ENCODE results near the gene MTA2.
A peak's percentile ranks its signal among the peaks of the same experiment; 100 is the strongest.

MTA2 gene

DNA sequence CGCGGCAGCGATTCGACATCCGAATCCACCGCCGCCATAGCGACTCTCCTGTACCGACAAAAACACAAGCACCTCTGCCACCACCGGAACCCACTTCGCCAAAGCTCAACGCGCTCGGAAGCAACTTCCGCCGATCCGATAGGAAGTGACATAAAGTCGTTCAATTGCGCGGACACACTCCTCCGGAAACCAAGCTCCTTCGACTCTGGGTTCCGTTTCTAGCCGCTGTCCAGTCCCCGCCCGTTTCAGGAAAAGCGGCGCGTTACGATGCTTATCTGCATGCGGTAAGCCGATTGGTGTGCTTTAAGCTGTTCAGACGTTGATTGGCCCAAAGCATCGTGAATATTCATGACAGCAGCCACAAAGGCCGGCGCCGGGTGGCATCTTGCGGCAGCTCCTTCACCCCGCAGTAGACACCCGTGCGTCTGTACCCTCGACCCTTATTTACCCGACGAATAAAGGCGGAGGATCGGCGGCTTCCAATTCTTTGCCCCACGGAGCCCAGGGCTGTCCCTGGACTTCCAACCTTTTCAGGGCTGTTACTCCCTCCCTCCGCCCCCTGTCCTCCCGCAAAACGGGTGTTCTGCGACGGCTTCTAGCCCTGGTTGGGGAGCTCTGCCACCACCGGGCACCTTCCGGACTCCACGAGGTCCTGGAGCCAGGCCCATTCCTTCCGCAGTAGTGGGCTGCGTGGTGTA, 10.1 kb downstream of the MTA2 start, which contains the start of gene TUT1 (continued):
- TF ChIP-seq, protein P1, sequence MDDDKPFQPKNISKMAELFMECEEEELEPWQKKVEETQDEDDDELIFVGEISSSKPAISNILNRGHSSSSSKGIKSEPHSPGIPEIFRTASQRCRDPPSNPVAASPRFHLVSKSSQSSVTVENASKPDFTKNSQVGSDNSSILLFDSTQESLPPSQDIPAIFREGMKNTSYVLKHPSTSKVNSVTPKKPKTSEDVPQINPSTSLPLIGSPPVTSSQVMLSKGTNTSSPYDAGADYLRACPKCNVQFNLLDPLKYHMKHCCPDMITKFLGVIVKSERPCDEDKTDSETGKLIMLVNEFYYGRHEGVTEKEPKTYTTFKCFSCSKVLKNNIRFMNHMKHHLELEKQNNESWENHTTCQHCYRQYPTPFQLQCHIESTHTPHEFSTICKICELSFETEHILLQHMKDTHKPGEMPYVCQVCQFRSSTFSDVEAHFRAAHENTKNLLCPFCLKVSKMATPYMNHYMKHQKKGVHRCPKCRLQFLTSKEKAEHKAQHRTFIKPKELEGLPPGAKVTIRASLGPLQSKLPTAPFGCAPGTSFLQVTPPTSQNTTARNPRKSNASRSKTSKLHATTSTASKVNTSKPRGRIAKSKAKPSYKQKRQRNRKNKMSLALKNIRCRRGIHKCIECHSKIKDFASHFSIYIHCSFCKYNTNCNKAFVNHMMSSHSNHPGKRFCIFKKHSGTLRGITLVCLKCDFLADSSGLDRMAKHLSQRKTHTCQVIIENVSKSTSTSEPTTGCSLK (tag by site-specific recombination; IDR thresholded peaks at IDR 0.05), result no peak
- TF ChIP-seq REST (tag by site-specific recombination; IDR thresholded peaks at IDR 0.05) (peak; percentile 97), ZNF501 (tag by site-specific recombination; IDR thresholded peaks at IDR 0.05) (peak; percentile 88), MYNN (tag by site-specific recombination; IDR thresholded peaks at IDR 0.05; ENCODE audit: borderline replicate concordance) (no peak), ZNF155 (tag by site-specific recombination; IDR thresholded peaks at IDR 0.05) (no peak), ZNF548 (tag by site-specific recombination; IDR thresholded peaks at IDR 0.05) (no peak), PRDM2 (tag by site-specific recombination; IDR thresholded peaks at IDR 0.05; ENCODE audit: borderline replicate concordance) (no peak), ZNF169 (tag by site-specific recombination; IDR thresholded peaks at IDR 0.05) (no peak), ZBTB17 (tag by site-specific recombination; IDR thresholded peaks at IDR 0.05) (peak; percentile 92), SETDB1 (IDR thresholded peaks at IDR 0.05; ENCODE audit: insufficient read length, low read length) (no peak), SP7 (tag by site-specific recombination; IDR thresholded peaks at IDR 0.05) (peak; percentile 94), ZNF626 (tag by site-specific recombination; IDR thresholded peaks at IDR 0.05) (no peak), BCL11B (tag by site-specific recombination; IDR thresholded peaks at IDR 0.05; ENCODE audit: low read depth) (peak; percentile 37; the same call in 1 of the 2 replicates), ZNF621 (tag by site-specific recombination; IDR thresholded peaks at IDR 0.05) (no peak), ZNF704 (tag by site-specific recombination; IDR thresholded peaks at IDR 0.05) (no peak), ZNF157 (tag by site-specific recombination; IDR thresholded peaks at IDR 0.05) (no peak), KLF16 (tag by site-specific recombination; IDR thresholded peaks at IDR 0.05) (peak; percentile 93)
- TF ChIP-seq, protein P2, sequence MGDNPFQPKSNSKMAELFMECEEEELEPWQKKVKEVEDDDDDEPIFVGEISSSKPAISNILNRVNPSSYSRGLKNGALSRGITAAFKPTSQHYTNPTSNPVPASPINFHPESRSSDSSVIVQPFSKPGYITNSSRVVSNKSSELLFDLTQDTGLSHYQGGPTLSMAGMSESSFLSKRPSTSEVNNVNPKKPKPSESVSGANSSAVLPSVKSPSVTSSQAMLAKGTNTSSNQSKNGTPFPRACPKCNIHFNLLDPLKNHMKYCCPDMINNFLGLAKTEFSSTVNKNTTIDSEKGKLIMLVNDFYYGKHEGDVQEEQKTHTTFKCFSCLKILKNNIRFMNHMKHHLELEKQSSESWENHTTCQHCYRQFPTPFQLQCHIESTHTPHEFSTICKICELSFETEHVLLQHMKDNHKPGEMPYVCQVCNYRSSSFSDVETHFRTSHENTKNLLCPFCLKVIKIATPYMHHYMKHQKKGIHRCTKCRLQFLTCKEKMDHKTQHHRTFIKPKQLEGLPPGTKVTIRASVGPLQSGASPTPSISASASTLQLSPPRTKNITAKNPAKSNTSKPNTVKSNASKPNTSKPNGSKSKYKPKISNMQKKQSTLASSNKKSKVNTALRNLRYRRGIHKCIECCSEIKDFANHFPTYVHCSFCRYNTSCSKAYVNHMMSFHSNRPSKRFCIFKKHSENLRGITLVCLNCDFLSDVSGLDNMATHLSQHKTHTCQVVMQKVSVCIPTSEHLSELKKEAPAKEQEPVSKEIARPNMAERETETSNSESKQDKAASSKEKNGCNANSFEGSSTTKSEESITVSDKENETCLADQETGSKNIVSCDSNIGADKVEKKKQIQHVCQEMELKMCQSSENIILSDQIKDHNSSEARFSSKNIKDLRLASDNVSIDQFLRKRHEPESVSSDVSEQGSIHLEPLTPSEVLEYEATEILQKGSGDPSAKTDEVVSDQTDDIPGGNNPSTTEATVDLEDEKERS (tag by site-specific recombination; IDR thresholded peaks at IDR 0.05), result 0 out of 2 replicates have a peak, but pooled peaks have one; percentile 58
- TF ChIP-seq, protein P3, sequence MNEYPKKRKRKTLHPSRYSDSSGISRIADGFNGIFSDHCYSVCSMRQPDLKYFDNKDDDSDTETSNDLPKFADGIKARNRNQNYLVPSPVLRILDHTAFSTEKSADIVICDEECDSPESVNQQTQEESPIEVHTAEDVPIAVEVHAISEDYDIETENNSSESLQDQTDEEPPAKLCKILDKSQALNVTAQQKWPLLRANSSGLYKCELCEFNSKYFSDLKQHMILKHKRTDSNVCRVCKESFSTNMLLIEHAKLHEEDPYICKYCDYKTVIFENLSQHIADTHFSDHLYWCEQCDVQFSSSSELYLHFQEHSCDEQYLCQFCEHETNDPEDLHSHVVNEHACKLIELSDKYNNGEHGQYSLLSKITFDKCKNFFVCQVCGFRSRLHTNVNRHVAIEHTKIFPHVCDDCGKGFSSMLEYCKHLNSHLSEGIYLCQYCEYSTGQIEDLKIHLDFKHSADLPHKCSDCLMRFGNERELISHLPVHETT (tag by site-specific recombination; IDR thresholded peaks at IDR 0.05), result peak; percentile 98
- TF ChIP-seq, protein P4, sequence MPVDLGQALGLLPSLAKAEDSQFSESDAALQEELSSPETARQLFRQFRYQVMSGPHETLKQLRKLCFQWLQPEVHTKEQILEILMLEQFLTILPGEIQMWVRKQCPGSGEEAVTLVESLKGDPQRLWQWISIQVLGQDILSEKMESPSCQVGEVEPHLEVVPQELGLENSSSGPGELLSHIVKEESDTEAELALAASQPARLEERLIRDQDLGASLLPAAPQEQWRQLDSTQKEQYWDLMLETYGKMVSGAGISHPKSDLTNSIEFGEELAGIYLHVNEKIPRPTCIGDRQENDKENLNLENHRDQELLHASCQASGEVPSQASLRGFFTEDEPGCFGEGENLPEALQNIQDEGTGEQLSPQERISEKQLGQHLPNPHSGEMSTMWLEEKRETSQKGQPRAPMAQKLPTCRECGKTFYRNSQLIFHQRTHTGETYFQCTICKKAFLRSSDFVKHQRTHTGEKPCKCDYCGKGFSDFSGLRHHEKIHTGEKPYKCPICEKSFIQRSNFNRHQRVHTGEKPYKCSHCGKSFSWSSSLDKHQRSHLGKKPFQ (tag by site-specific recombination; IDR thresholded peaks at IDR 0.05), result no peak

All from HEK293 (cell line).